K562 (cell line): Measurements from ENCODE around the gene LRRC3. TPM values are rescaled to one million over a fixed set of nuclear protein-coding genes. Genes with fewer than 3 reads are reported as not detected.

ENCODE experiments used
- ATAC-seq: fragments of 200-7000 bp; cut with Tn5 transposase; 3 replicates; pipeline ENCODE4 v1.9.1; 2020; ENCODE audit warnings: moderate library complexity
- BruUV-seq: library from RNA; stranded (reverse); fragments of 400-500 nt; replicated peaks from 2 replicates; lab custom pipeline; 2021; lab: Mats Ljungman, UMichigan
- CTCF ChIA-PET: fragments of 300-600 bp; formaldehyde crosslinking; extraction: SDS; loops from one replicate; lab custom pipeline; 2021; ENCODE audit warnings: low intra/inter-chr PET ratio; lab: Yijun Ruan, JAX
- POLR2A ChIA-PET: fragments of 300-600, 350-650 bp; sonication (Branson Sonifier 250); formaldehyde crosslinking; extraction: SDS; loops from one replicate; lab custom pipeline; 2021; ENCODE audit warnings: antibody characterized with exemption, inconsistent platforms; lab: Yijun Ruan, JAX
- DNase-seq, 4 experiments: peaks; one replicate each; pipeline versions ENCODE4 v3.0.0 to v3.0.0-alpha.2; 2011 to 2018; ENCODE audit warnings: low spot score in 3 of 4, mixed read lengths in 3 of 4; ENCODE audit errors: extremely low read depth in 1 of 4
- FAIRE-seq: peaks from 2 replicates; lab custom pipeline; 2011; peaks lifted over from hg19 to GRCh38; lab: Jason Lieb, UNC
- H2AFZ ChIP-seq: 2 replicates; pipeline ENCODE4 v1.6.0; 2011; ENCODE audit warnings: low read depth, low read length, control low read depth, inconsistent platforms
- H3K27ac ChIP-seq: fragments of 200-600 bp; 3 replicates; pipeline ENCODE4 v1.8.0; 2011; ENCODE audit warnings: low read depth, mild to moderate bottlenecking, control low read depth, inconsistent platforms, low read length, moderate library complexity, mixed read lengths; ENCODE audit errors: extremely low read depth
- H3K27me3 ChIP-seq, 2 experiments: fragments of 300-600 bp in 1 of 2; 2 replicates in 1 of 2; 3 replicates in 1 of 2; pipeline versions ENCODE4 v1.6.0 to v1.8.0; 2011; ENCODE audit warnings: inconsistent platforms in 2 of 2, low read length in 2 of 2, mild to moderate bottlenecking in 1 of 2, mixed read lengths in 1 of 2, moderate library complexity in 1 of 2; ENCODE audit not compliant: control insufficient read depth in 2 of 2, insufficient read depth in 2 of 2
- H3K36me3 ChIP-seq: fragments of 300-600 bp; 3 replicates; pipeline ENCODE4 v1.8.0; 2011; ENCODE audit warnings: mild to moderate bottlenecking, low read length, inconsistent platforms; ENCODE audit not compliant: control insufficient read depth, insufficient read depth
- H3K4me1 ChIP-seq, 2 experiments: fragments of 200-600 bp in 1 of 2; replicated peaks in 1 of 2; 2 replicates in 1 of 2; 3 replicates in 1 of 2; pipeline versions ENCODE4 v1.5.1 to v1.8.0; 2011; ENCODE audit warnings: inconsistent platforms in 2 of 2, low read length in 2 of 2, mild to moderate bottlenecking in 1 of 2, mixed read lengths in 1 of 2, moderate library complexity in 1 of 2; ENCODE audit not compliant: control insufficient read depth in 2 of 2, insufficient read depth in 2 of 2
- H3K4me2 ChIP-seq: 2 replicates; pipeline ENCODE4 v1.6.1; 2011; ENCODE audit warnings: low read length, control low read depth, inconsistent platforms, mixed read lengths; ENCODE audit not compliant: insufficient read depth
- H3K4me3 ChIP-seq: fragments of 200-600 bp; sonication (generic), shearing (Covaris generic); 2 replicates; pipeline ENCODE4 v1.5.1; 2016; ENCODE audit warnings: control low read depth, inconsistent platforms
- H3K79me2 ChIP-seq: fragments of 200-600 bp; 3 replicates; pipeline ENCODE4 v1.8.0; 2011; ENCODE audit warnings: low read length, inconsistent platforms; ENCODE audit not compliant: control insufficient read depth, insufficient read depth
- H3K9ac ChIP-seq, 2 experiments: 2 replicates each; pipeline versions ENCODE4 v1.6.0 to v1.6.1; 2011; ENCODE audit warnings: low read depth in 2 of 2, low read length in 2 of 2, control low read depth in 1 of 2, inconsistent platforms in 1 of 2, mild to moderate bottlenecking in 1 of 2, mixed read lengths in 1 of 2; ENCODE audit not compliant: insufficient read depth in 1 of 2
- H3K9me1 ChIP-seq: one replicate; pipeline ENCODE4 v1.6.0; 2011; ENCODE audit warnings: inconsistent platforms, mild to moderate bottlenecking, low read length, moderate library complexity; ENCODE audit not compliant: control insufficient read depth, insufficient read depth
- H3K9me3 ChIP-seq: replicated peaks from 2 replicates; pipeline ENCODE4 v1.5.1; 2011; ENCODE audit warnings: low read depth, low read length, inconsistent platforms; ENCODE audit not compliant: control insufficient read depth, insufficient read depth
- H4K20me1 ChIP-seq: replicated peaks from 2 replicates; pipeline ENCODE4 v1.6.1; 2011; ENCODE audit warnings: low read length, inconsistent platforms, mixed read lengths; ENCODE audit not compliant: control insufficient read depth, insufficient read depth
- HBP1 ChIP-seq: fragments of 450-650 bp; formaldehyde crosslinking; IDR thresholded peaks from 2 replicates; pipeline ENCODE4 v1.4.0; 2022; ENCODE audit warnings: missing genetic modification characterization
- HOMEZ ChIP-seq: fragments of 250-450 bp; sonication (Bioruptor Pico); IDR thresholded peaks from 2 replicates; pipeline ENCODE4 v1.4.0; 2020; ENCODE audit warnings: mild to moderate bottlenecking, moderate library complexity
- KDM4B ChIP-seq, 2 experiments: fragments of 450-650 bp in 1 of 2; sonication (generic) in 1 of 2; IDR thresholded peaks; 2 replicates each; pipeline ENCODE4 v1.6.1; 2016 to 2017; ENCODE audit warnings: borderline replicate concordance in 2 of 2, antibody characterized with exemption in 1 of 2, low read depth in 1 of 2, mild to moderate bottlenecking in 1 of 2
- MTA2 ChIP-seq: fragments of 450-650 bp; IDR thresholded peaks from 2 replicates; pipeline ENCODE4 v1.6.1; 2016; ENCODE audit warnings: low read depth
- NCOA1 ChIP-seq: fragments of 450-650 bp; IDR thresholded peaks from 2 replicates; pipeline ENCODE4 v1.6.1; 2016; ENCODE audit warnings: low read depth
- NFXL1 ChIP-seq: fragments of 450-650 bp; formaldehyde crosslinking; IDR thresholded peaks from 2 replicates; pipeline ENCODE4 v1.4.0; 2021; ENCODE audit warnings: mild to moderate bottlenecking
- NR1H2 ChIP-seq: sonication (generic); formaldehyde crosslinking; IDR thresholded peaks from 2 replicates; pipeline ENCODE4 v1.4.0; 2020; ENCODE audit warnings: mild to moderate bottlenecking, missing genetic modification reagents
- NR2F6 ChIP-seq: fragments of 450-650 bp; formaldehyde crosslinking; IDR thresholded peaks from 2 replicates; pipeline ENCODE4 v1.4.0; 2020; ENCODE audit warnings: mild to moderate bottlenecking
- RAD21 ChIP-seq, 2 experiments: fragments of 250-450 bp in 1 of 2; fragments of 450-650 bp in 1 of 2; sonication (Bioruptor Pico) in 1 of 2; formaldehyde crosslinking in 1 of 2; IDR thresholded peaks in 1 of 2; conservative IDR thresholded peaks in 1 of 2; 2 replicates each; pipeline versions ENCODE4 v1.4.0 to v1.8.0; 2020 to 2022; ENCODE audit warnings: mild to moderate bottlenecking in 2 of 2, moderate library complexity in 1 of 2
- RNF219 ChIP-seq: fragments of 250-450 bp; sonication (Bioruptor Pico); IDR thresholded peaks from 2 replicates; pipeline ENCODE4 v1.5.0; 2022; ENCODE audit warnings: mild to moderate bottlenecking
- SMARCA5 ChIP-seq: fragments of 450-650 bp; IDR thresholded peaks from 2 replicates; pipeline ENCODE4 v1.6.1; 2016
- SRSF1 ChIP-seq: fragments of 200-400 bp; formaldehyde crosslinking; IDR thresholded peaks from 2 replicates; pipeline ENCODE4 v1.6.1; 2017; ENCODE audit warnings: mild to moderate bottlenecking, low read depth, low read length, moderate library complexity
- TSC22D4 ChIP-seq: fragments of 450-650 bp; IDR thresholded peaks from 2 replicates; pipeline ENCODE4 v1.6.1; 2016; ENCODE audit warnings: missing genetic modification characterization, missing biosample characterization, control low read depth
- ZBED1 ChIP-seq: IDR thresholded peaks from 2 replicates; pipeline ENCODE4 v1.6.1; 2014
- ZC3H4 ChIP-seq: sonication (generic); formaldehyde crosslinking; IDR thresholded peaks from 2 replicates; pipeline ENCODE4 v1.9.0; 2021; ENCODE audit warnings: missing genetic modification reagents, borderline replicate concordance
- ZFX ChIP-seq: sonication (generic); formaldehyde crosslinking; IDR thresholded peaks from 2 replicates; pipeline ENCODE4 v1.8.0; 2022; ENCODE audit warnings: mild to moderate bottlenecking, missing genetic modification reagents, moderate library complexity
- ZNF174 ChIP-seq: fragments of 250-450 bp; sonication (Bioruptor Pico); IDR thresholded peaks from 2 replicates; pipeline ENCODE4 v1.4.0; 2020; ENCODE audit warnings: mild to moderate bottlenecking
- ZNF766 ChIP-seq: fragments of 200-800 bp; sonication (Bioruptor generic); conservative IDR thresholded peaks from 2 replicates; pipeline ENCODE4 v1.6.1; 2016; ENCODE audit warnings: missing genetic modification characterization, missing compliant biosample characterization
- ZZZ3 ChIP-seq: fragments of 450-650 bp; IDR thresholded peaks from 2 replicates; pipeline ENCODE4 v1.6.1; 2016; ENCODE audit warnings: antibody characterized with exemption, mild to moderate bottlenecking, moderate library complexity
- WGBS: fragments of 100-300 bp; shearing (Covaris generic); methylation state at CpG from one replicate; pipeline ENCODE4 v1.1.6; 2016; ENCODE audit warnings: low coverage, mixed read lengths; ENCODE audit not compliant: insufficient coverage; ENCODE audit errors: missing lambda C conversion rate; 5-methylcytosine and 5-hydroxymethylcytosine counted together
- in situ Hi-C: fragments of 300-500 bp; cut with MboI; formaldehyde crosslinking; loops from 4 replicates; pipeline ENCODE4 v1.15.0; 2018; ENCODE audit warnings: inconsistent platforms, mixed read lengths
- intact Hi-C: fragments of 100-400 bp; cut with micrococcal nuclease; formaldehyde crosslinking; loops from 2 replicates; pipeline ENCODE4 v1.14.2; 2022
- polyA plus RNA-seq, 8 experiments: library from polyadenylated mRNA; depleted of rRNA in 4 of 8; stranded (reverse) in 5 of 8; unstranded in 3 of 8; fragments of >200 nt; fragmentation: Nextera tagmentation in 2 of 8; fragmentation: Illumina TruSeq in 1 of 8; extraction: Ambion mirVana in 2 of 8; extraction: Trizol in 1 of 8; gene quantifications; 2 replicates each; pipeline versions ENCODE4 v1.2.1 to v1.2.3, GENCODE V29; 2011 to 2014; ENCODE audit warnings: inconsistent platforms in 1 of 8, missing spikeins in 1 of 8
- total RNA-seq, 7 experiments: library from RNA; depleted of rRNA in 6 of 7; stranded (reverse); fragments of >200 nt in 6 of 7; fragmentation: Illumina TruSeq in 2 of 7; extraction: Trizol in 2 of 7; gene quantifications; 2 replicates each; pipeline versions ENCODE4 v1.2.1 to v1.2.3, GENCODE V29; 2011 to 2021; ENCODE audit warnings: low replicate concordance in 1 of 7

LRRC3 gene
- total and polyA plus RNA-seq, 9 of the 15 experiments (the other 6 are each of a cell fraction or from before 2014, with no cell fraction given): 0.04 TPM; not detected in 7

GRCh38 chr21:44428281-44428960, 26.9 kb upstream of the LRRC3 start:
- Histone ChIP-seq H3K27ac (no peak overlapping the region), H3K4me1 (peaks cover 0 to 42% of the 10 kb centered on the region in 2 experiments; a peak in 2 of 5 replicates), H3K9ac (no peak overlapping the region), H2AFZ (no peak overlapping the region), H3K27me3 (peaks cover 3 to 37% of the 10 kb centered on the region in 2 experiments; a peak in 3 of 5 replicates), H3K4me3 (no peak overlapping the region), H3K79me2 (no peaks in the 10 kb centered on the region), H4K20me1 (no peaks in the 10 kb centered on the region), H3K4me2 (no peak overlapping the region), H3K36me3 (no peaks in the 10 kb centered on the region), H3K9me3 (no peaks in the 10 kb centered on the region; the same call in 1 of the 2 replicates), H3K9me1 (no peaks in the 10 kb centered on the region)
- CTCF ChIA-PET: no interaction called here
- ATAC-seq (peak; percentile 90), DNase-seq (peak; percentile 70 to 86 (median 82)), FAIRE-seq (peak; percentile 96)
- POLR2A ChIA-PET: interaction anchor here (1.6 kb wide), 1 partner anchor 9 kb away, joined by 9 read pairs; no protein-coding TSS in a partner anchor
- in situ Hi-C loops (no loop called here), intact Hi-C loops (no loop called here)
- BruUV-seq: no TSS peak
- WGBS: 23% methylated on average over 3 of the region's 3 CpGs
- TF ChIP-seq ZZZ3 (no peak), SMARCA5 (no peak), HOMEZ (CRISPR knock-in tag) (no peak), NR1H2 (CRISPR knock-in tag) (no peak), ZBED1 (no peak), ZNF766 (no peak), HBP1 (CRISPR knock-in tag) (no peak), ZC3H4 (no peak), ZNF174 (CRISPR knock-in tag) (no peak), NR2F6 (no peak), SRSF1 (no peak), MTA2 (no peak), RAD21 (CRISPR knock-in tag; conservative IDR thresholded peaks at IDR 0.05 in 1 of 2, IDR thresholded peaks at IDR 0.05 in 1 of 2) (no peak), TSC22D4 (tag) (no peak), ZFX (no peak), NCOA1 (no peak), RNF219 (CRISPR knock-in tag) (no peak), KDM4B (IDR thresholded peaks at IDR 0.05; ENCODE audit: borderline replicate concordance in 2 of 2, low read depth in 1 of 2) (no peak), NFXL1 (CRISPR knock-in tag) (no peak)
